ENCODE data around the gene MFSD8. TPM values are rescaled to one million over a fixed set of nuclear protein-coding genes. Genes with fewer than 3 reads are reported as not detected.

The MFSD8 gene
- total and polyA plus RNA-seq, 2 of the 4 experiments (the other 2 are of a cell fraction) = 8.8 to 36.7 TPM

GRCh38 chr4:127922226-127922625 lies 42.7 kb downstream of the MFSD8 start:
- Histone ChIP-seq H4K20me1 (ENCODE audit: insufficient read depth, low read length) (no peaks in the 10 kb centered on the region), H2BK15ac (ENCODE audit: low read depth, low read length) (no peak overlapping the region), H2AK9ac (replicated peaks; ENCODE audit: low read depth, low read length, poor library complexity) (no peak overlapping the region), H4K8ac (ENCODE audit: low read depth in 2 of 2, low read length in 2 of 2) (no peak overlapping the region), H4K91ac (ENCODE audit: insufficient read depth, low read depth, low read length) (no peak overlapping the region), H3K4ac (ENCODE audit: low read depth, low read length) (no peak overlapping the region), H3K4me1 (ENCODE audit: control insufficient read depth, insufficient read depth, low read length) (no peaks in the 10 kb centered on the region), H2BK120ac (ENCODE audit: low read depth, low read length) (no peak overlapping the region), H2AFZ (replicated peaks; ENCODE audit: low read length, poor library complexity) (no peak overlapping the region), H3K27ac (ENCODE audit: insufficient read depth, low read length) (no peak overlapping the region), H4K5ac (ENCODE audit: low read depth, low read length) (no peak overlapping the region), H2BK5ac (ENCODE audit: low read depth, low read length, poor library complexity, severe bottlenecking) (no peak overlapping the region), H2AK5ac (ENCODE audit: low read depth, low read length) (no peak overlapping the region), H3K9ac (ENCODE audit: low read depth, low read length) (no peak overlapping the region), H3K27me3 (ENCODE audit: control insufficient read depth, insufficient read depth, low read length) (no peaks in the 10 kb centered on the region), H3K79me1 (ENCODE audit: low read depth in 1 of 2, low read length in 2 of 2) (no peaks in the 10 kb centered on the region), H3K9me1 (ENCODE audit: insufficient read depth, low read length) (no peaks in the 10 kb centered on the region; the same call in 1 of the 2 replicates), H3K9me3 (ENCODE audit: control insufficient read depth, insufficient read depth, low read length) (no peaks in the 10 kb centered on the region), H3K36me3 (ENCODE audit: control insufficient read depth, insufficient read depth, low read length) (peaks cover 7% of the 10 kb centered on the region), H3K14ac (replicated peaks; ENCODE audit: low read depth, low read length) (no peak overlapping the region), H3K56ac (ENCODE audit: extremely low read depth, insufficient read depth, low read length) (no peak overlapping the region), H3K4me2 (ENCODE audit: low read depth, low read length) (no peak overlapping the region), H2BK20ac (ENCODE audit: low read depth, low read length) (no peak overlapping the region), H3K4me3 (ENCODE audit: insufficient read depth, low read depth, low read length) (no peak overlapping the region), H3K23ac (ENCODE audit: low read depth, low read length) (no peak overlapping the region), H3K18ac (ENCODE audit: low read depth, low read length) (no peak overlapping the region)
- intact Hi-C loops (cut with micrococcal nuclease) = no loop called here
- TF ChIP-seq RCOR1 (IDR thresholded peaks at IDR 0.05; ENCODE audit: insufficient replicate concordance, low read length) = no peak
- no peak for TF ChIP-seq NFE2L2 (IDR thresholded peaks at IDR 0.05; ENCODE audit: low read depth, low read length)
- TF ChIP-seq FOS (IDR thresholded peaks at IDR 0.05; ENCODE audit: low read depth, low read length) = no peak
- no peak for TF ChIP-seq RFX5 (IDR thresholded peaks at IDR 0.05; ENCODE audit: low read depth, low read length)
- no peak for TF ChIP-seq USF2 (IDR thresholded peaks at IDR 0.05; ENCODE audit: low read depth, low read length)
- no peak for TF ChIP-seq CHD1 (IDR thresholded peaks at IDR 0.05; ENCODE audit: low read depth, low read length)
- TF ChIP-seq CEBPB (IDR thresholded peaks at IDR 0.05; ENCODE audit: low read depth, low read length) = no peak
- no peak for TF ChIP-seq CTCF (conservative IDR thresholded peaks at IDR 0.05; ENCODE audit: low read depth, low read length)
- no peak for TF ChIP-seq MXI1 (IDR thresholded peaks at IDR 0.05; ENCODE audit: borderline replicate concordance, low read depth, low read length)
- no peak for TF ChIP-seq MAFK (IDR thresholded peaks at IDR 0.05; ENCODE audit: low read depth, low read length)
- TF ChIP-seq ELK1 (IDR thresholded peaks at IDR 0.05; ENCODE audit: borderline replicate concordance, low read depth, low read length) = no peak
- no peak for TF ChIP-seq BHLHE40 (IDR thresholded peaks at IDR 0.05; ENCODE audit: low read depth, low read length)
- no peak for TF ChIP-seq SMC3 (IDR thresholded peaks at IDR 0.05; ENCODE audit: low read depth, low read length)
- no peak for TF ChIP-seq RAD21 (IDR thresholded peaks at IDR 0.05; ENCODE audit: low read length)
- TF ChIP-seq POLR2A (IDR thresholded peaks at IDR 0.05; ENCODE audit: low read depth, low read length) = no peak
- no peak for TF ChIP-seq MAZ (IDR thresholded peaks at IDR 0.05; ENCODE audit: borderline replicate concordance, low read depth, low read length)
- CTCF ChIA-PET = interaction anchor here (0.6 kb wide), 1 partner anchor 129 kb away, joined by 3 read pairs; no protein-coding TSS in a partner anchor
- no CpG with 5 or more reads among the region's 2 CpGs for WGBS, 2 experiments (ENCODE audit: extremely low coverage in 2 of 2, insufficient read length in 1 of 2)
- no peak for DNase-seq
- dilution Hi-C loops (cut with HindIII; ENCODE audit: low sequenced_read_pairs, unreplicated experiment) = no loop called here
- in situ Hi-C loops (cut with MboI; ENCODE audit: low sequenced_read_pairs) = no loop called here
- POLR2A ChIA-PET (ENCODE audit: unreplicated experiment) = no interaction called here
- ATAC-seq (ENCODE audit: low read depth) = no peak
- BruUV-seq (replicated peaks) = no TSS peak

Measured in IMR-90 (cell line).